Tibial nerve (tissue), 3 donors: ENCODE results near the gene MMADHC.

Experiments used
- POLR2A ChIP-seq, 2 donors: fragments of 450-650 bp; IDR thresholded peaks; one replicate each; pipeline ENCODE4 v1.6.1; 2017; ENCODE audit warnings: antibody characterized with exemption in 2 of 2, mild to moderate bottlenecking in 2 of 2, moderate library complexity in 2 of 2
- TF ChIP-seq, protein P1 (sequence below), 5 experiments: fragments of 200-600 bp in 3 of 5; fragments of 450-650 bp in 2 of 5; sonication (generic) in 3 of 5; IDR thresholded peaks; one replicate each; pipeline ENCODE4 v1.5.1; 2016 to 2019; ENCODE audit warnings: antibody characterized with exemption in 5 of 5, mild to moderate bottlenecking in 3 of 5, moderate library complexity in 2 of 5

DNA sequence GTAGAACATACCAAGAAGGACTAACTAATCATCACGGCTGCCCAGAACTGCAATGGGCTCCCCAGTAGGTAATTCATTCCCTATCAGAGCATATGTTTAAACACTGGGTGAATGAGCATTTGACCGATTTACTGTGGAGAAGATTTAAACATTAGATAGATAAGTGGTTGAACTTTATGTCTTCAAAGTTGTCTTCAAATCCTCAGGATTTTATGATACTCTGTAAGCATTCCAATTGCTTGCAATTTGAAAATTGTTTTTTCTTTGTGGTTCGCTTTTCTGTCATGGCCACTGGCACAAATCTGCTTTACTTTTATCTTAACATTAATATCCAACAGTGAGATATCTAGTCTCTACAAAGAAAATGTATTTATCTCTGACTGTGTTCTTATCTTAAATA lies 37.7 kb upstream of the MMADHC start:
- TF ChIP-seq, protein P1, sequence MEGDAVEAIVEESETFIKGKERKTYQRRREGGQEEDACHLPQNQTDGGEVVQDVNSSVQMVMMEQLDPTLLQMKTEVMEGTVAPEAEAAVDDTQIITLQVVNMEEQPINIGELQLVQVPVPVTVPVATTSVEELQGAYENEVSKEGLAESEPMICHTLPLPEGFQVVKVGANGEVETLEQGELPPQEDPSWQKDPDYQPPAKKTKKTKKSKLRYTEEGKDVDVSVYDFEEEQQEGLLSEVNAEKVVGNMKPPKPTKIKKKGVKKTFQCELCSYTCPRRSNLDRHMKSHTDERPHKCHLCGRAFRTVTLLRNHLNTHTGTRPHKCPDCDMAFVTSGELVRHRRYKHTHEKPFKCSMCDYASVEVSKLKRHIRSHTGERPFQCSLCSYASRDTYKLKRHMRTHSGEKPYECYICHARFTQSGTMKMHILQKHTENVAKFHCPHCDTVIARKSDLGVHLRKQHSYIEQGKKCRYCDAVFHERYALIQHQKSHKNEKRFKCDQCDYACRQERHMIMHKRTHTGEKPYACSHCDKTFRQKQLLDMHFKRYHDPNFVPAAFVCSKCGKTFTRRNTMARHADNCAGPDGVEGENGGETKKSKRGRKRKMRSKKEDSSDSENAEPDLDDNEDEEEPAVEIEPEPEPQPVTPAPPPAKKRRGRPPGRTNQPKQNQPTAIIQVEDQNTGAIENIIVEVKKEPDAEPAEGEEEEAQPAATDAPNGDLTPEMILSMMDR (IDR thresholded peaks at IDR 0.05): no peak
- no peak for TF ChIP-seq POLR2A (IDR thresholded peaks at IDR 0.05)
